Left lung (tissue), 10 donors: ENCODE data around the gene CLSTN3. TPM values are rescaled to one million over a fixed set of nuclear protein-coding genes. Genes with fewer than 3 reads are reported as not detected.

Source experiments
- ATAC-seq: fragments of 200-7000 bp; cut with Tn5 transposase; one replicate; pipeline ENCODE4 v1.9.1; 2020; ENCODE audit warnings: moderate library complexity
- DNase-seq, 4 donors: peaks; one replicate each; pipeline ENCODE4 v3.0.0-alpha.2; 2013 to 2020
- H3K27ac ChIP-seq, 2 donors: fragments of 200-600 bp; sonication (generic) in 1 of 2; one replicate each; pipeline versions ENCODE4 v1.5.0 to v1.8.0; 2020 to 2021
- H3K27me3 ChIP-seq, 2 donors: fragments of 200-600 bp; sonication (generic) in 1 of 2; one replicate each; pipeline versions ENCODE4 v1.5.0 to v1.8.0; 2020 to 2021
- H3K36me3 ChIP-seq, 2 donors: fragments of 200-600 bp; sonication (generic) in 1 of 2; one replicate each; pipeline versions ENCODE4 v1.5.0 to v1.8.0; 2020 to 2021
- H3K4me1 ChIP-seq, 2 donors: fragments of 200-600 bp; one replicate each; pipeline ENCODE4 v1.8.0; 2021
- H3K4me3 ChIP-seq, 2 donors: fragments of 200-600 bp; sonication (generic) in 1 of 2; one replicate each; pipeline versions ENCODE4 v1.5.0 to v1.8.0; 2020 to 2021; ENCODE audit warnings: mild to moderate bottlenecking in 1 of 2
- H3K9me3 ChIP-seq, 2 donors: fragments of 200-600 bp; sonication (generic) in 1 of 2; one replicate each; pipeline versions ENCODE4 v1.5.0 to v1.8.0; 2020 to 2021
- CTCF ChIP-seq, 2 donors: fragments of 200-600 bp; sonication (generic) in 1 of 2; IDR thresholded peaks; one replicate each; pipeline versions ENCODE4 v1.5.0 to v1.8.0; 2021; ENCODE audit warnings: antibody characterized with exemption in 2 of 2
- intact Hi-C, 2 donors: fragments of 100-400 bp; cut with DNase I; formaldehyde crosslinking; loops; one replicate each; pipeline versions ENCODE4 v1.11.2 to v1.14.2; 2022
- polyA plus RNA-seq, 6 donors: library from polyadenylated mRNA; unstranded; fragments of 120-200 nt; gene quantifications; one replicate each; pipeline ENCODE4 v1.2.1, GENCODE V29; 2013; ENCODE audit not compliant: insufficient read length in 6 of 6
- total RNA-seq, 2 donors: library from RNA; stranded (reverse); fragmentation: NEBNext Ultra II Directional; extraction: Animal tissue kit (Norgen Biotek cat#: 25700); gene quantifications; one replicate each; pipeline ENCODE4 v1.2.1, GENCODE V29; 2021
- donor health status: DM: no; HTN: yes; CAD: no.
- donor health status: DM: no; HTN: no; CAD: no.

Gene CLSTN3
- total and polyA plus RNA-seq, 8 donors, result 30.3 to 80.9 (median 63.0) TPM

DNA sequence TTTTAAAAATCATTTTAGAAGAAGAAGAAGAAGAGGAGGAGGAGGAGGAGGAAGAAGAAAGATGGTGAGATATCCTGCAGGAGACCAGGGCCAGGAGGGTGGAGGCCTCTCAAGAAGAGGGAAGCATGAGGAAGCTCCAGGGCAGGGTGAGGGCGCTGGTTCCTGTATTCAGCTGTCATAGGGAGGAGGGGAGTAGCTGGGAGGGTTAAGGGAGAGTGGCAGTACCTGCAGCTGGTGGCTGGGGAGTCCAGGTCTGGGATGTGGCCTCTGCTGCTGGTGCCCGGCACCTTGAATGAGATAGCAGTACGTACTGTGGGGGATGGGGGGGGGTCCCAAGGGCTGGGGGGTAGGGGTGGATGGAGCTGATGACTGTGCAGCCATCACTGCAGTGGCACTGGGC lies 11.3 kb upstream of the CLSTN3 start:
- Histone ChIP-seq H3K4me3 (no peak overlapping the region), H3K27ac (no peak overlapping the region), H3K9me3 (no peaks in the 10 kb centered on the region), H3K4me1 (peaks cover 0 to 12% of the 10 kb centered on the region in 2 donors), H3K36me3 (peaks cover 0 to 17% of the 10 kb centered on the region in 2 donors), H3K27me3 (no peaks in the 10 kb centered on the region)
- intact Hi-C loops, result loop anchor here in 1 of 2 donors (10.0 kb wide), 1 partner anchor 164 kb away; the partner anchor contains the start of gene PTPN6
- ATAC-seq (no peak), DNase-seq (no peak)
- TF ChIP-seq CTCF (IDR thresholded peaks at IDR 0.05), result no peak

DNA sequence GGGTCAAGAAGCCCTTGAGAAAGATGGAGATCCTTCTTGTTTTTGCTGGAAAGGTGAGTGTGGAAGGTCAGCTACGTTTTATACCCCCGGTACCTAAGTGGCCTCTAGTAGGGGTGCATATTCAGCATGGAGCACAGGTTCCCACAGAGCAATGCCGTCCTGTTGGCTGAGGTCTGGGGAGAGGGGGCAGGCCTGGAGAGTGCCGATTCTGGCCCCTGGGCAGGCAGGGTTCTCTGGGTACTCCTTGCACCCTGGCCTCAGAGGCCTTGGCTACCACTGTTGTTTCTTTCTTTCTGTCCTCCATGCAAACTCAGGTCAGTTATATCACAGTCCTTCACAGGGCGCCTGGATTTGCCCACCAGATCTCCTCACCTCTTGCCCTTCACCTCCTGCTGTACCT lies 10.0 kb upstream of the CLSTN3 start:
- Histone ChIP-seq H3K27me3 (no peaks in the 10 kb centered on the region), H3K4me1 (peaks cover 0 to 12% of the 10 kb centered on the region in 2 donors), H3K9me3 (no peaks in the 10 kb centered on the region), H3K27ac (no peak overlapping the region), H3K36me3 (peaks cover 0 to 17% of the 10 kb centered on the region in 2 donors), H3K4me3 (no peak overlapping the region)
- TF ChIP-seq CTCF (IDR thresholded peaks at IDR 0.05), result no peak
- intact Hi-C loops, result no loop called here
- no peak for DNase-seq
- ATAC-seq, result no peak

DNA sequence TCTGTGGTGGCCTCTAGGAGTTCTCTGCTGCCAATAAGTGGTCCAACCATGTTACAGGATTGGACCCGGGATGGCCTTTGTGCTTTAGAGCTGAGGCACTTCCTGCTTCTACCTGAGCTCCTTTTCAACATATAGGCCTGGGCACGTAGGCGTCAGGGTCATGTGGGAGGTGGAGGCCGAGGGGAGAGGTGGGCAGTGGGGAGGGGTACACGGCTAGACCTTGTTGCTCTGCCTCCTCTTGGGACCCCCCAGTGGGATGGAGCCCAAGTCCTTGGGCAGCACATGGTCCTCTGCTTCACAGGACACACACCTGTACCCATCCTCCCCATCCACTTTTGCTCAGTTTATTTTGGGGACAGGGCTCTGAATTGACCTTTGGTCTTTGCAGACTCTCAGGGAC lies 8.8 kb upstream of the CLSTN3 start:
- intact Hi-C loops, result no loop called here
- peaks cover 0 to 12% of the 10 kb centered on the region in 2 donors for H3K4me1 ChIP-seq
- DNase-seq, result no peak
- H3K4me3 ChIP-seq, result no peak overlapping the region
- H3K36me3 ChIP-seq, result peaks cover 0 to 6% of the 10 kb centered on the region in 2 donors
- H3K27me3 ChIP-seq, result no peaks in the 10 kb centered on the region
- TF ChIP-seq CTCF (IDR thresholded peaks at IDR 0.05), result no peak
- no peak overlapping the region for H3K27ac ChIP-seq
- no peak for ATAC-seq
- no peaks in the 10 kb centered on the region for H3K9me3 ChIP-seq

GRCh38 chr12:7122811-7123769 lies 7.1 kb upstream of the CLSTN3 start:
- Histone ChIP-seq H3K9me3 (no peaks in the 10 kb centered on the region), H3K36me3 (peaks cover 0 to 2% of the 10 kb centered on the region in 2 donors), H3K27ac (no peak overlapping the region), H3K27me3 (no peaks in the 10 kb centered on the region), H3K4me3 (no peak overlapping the region), H3K4me1 (peaks cover 0 to 12% of the 10 kb centered on the region in 2 donors)
- intact Hi-C loops, result no loop called here
- TF ChIP-seq CTCF (IDR thresholded peaks at IDR 0.05), result no peak
- DNase-seq (no peak), ATAC-seq (peak; percentile 17)

DNA sequence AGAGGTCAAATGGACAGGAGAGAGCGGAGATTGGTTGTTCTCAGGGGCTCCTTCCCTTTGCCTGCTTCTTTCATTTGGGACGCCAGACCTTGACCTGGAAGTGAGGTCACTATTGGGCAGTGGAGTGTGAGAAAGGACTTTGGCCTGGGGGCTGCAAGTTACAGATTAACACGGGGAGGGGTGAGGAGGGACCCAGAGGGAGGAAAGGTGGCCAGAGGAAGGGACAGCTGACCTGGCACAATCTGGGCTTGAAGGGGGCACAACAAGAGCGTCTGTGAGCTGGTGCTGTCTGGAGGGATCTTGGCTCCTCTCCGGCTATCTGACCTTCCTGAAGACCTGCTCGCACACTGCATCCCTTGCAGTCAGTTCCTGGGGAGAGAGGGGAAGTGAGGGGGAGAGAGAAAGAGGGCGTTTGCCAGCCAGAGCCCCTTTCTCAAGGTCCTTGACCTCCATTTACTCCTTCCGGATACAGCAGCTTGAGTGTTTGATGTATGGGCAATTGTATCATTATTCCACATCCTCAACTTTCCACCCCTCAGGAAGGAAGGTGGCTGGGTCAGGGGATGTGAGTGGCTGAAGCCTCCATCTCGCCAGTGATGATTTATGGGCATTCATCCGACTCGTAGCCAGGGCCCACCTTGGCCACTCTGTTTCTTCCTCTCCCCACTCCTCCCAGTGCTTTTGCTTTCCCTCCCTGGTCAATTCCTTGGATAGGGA lies 6.2 kb upstream of the CLSTN3 start:
- no peaks in the 10 kb centered on the region for H3K36me3 ChIP-seq
- no peaks in the 10 kb centered on the region for H3K9me3 ChIP-seq
- H3K4me3 ChIP-seq, result no peak overlapping the region
- TF ChIP-seq CTCF (IDR thresholded peaks at IDR 0.05), result no peak
- peak in 1 of 4 donors; percentile 22 for DNase-seq
- H3K27ac ChIP-seq, result no peak overlapping the region
- intact Hi-C loops, result no loop called here
- H3K4me1 ChIP-seq, result peaks cover 0 to 13% of the 10 kb centered on the region in 2 donors
- ATAC-seq, result no peak
- peaks cover 0 to 5% of the 10 kb centered on the region in 2 donors for H3K27me3 ChIP-seq
